Karpas-422 (cell line): ENCODE results near the gene SH2D3A. TPM values are rescaled to one million over a fixed set of nuclear protein-coding genes. Genes with fewer than 3 reads are reported as not detected.

Experiments used
- DNase-seq: peaks from one replicate; pipeline ENCODE4 v3.0.0-alpha.2; 2015
- H2AFZ ChIP-seq: fragments of 200-600 bp; sonication (generic); 2 replicates; pipeline ENCODE4 v1.6.1; 2014; ENCODE audit warnings: antibody characterized with exemption, low read length, mixed read lengths
- H3K27ac ChIP-seq: fragments of 200-600 bp; sonication (generic); 2 replicates; pipeline ENCODE4 v1.5.1; 2014; ENCODE audit warnings: mild to moderate bottlenecking, low read length, moderate library complexity
- H3K27me3 ChIP-seq: fragments of 200-600 bp; sonication (generic); 2 replicates; pipeline ENCODE4 v1.6.1; 2014; ENCODE audit warnings: low read length, mixed read lengths
- H3K36me3 ChIP-seq: fragments of 200-600 bp; sonication (generic); 2 replicates; pipeline ENCODE4 v1.6.1; 2014; ENCODE audit warnings: low read length, mixed read lengths; ENCODE audit not compliant: insufficient read depth
- H3K4me1 ChIP-seq: fragments of 200-600 bp; sonication (generic); 2 replicates; pipeline ENCODE4 v1.6.1; 2014; ENCODE audit warnings: mild to moderate bottlenecking, low read length, mixed read lengths
- H3K4me2 ChIP-seq: fragments of 200-600 bp; sonication (generic); 2 replicates; pipeline ENCODE4 v1.6.1; 2014; ENCODE audit warnings: low read length, low read depth, mild to moderate bottlenecking; ENCODE audit not compliant: poor library complexity, severe bottlenecking
- H3K4me3 ChIP-seq: fragments of 200-600 bp; sonication (generic); 2 replicates; pipeline ENCODE4 v1.5.1; 2014; ENCODE audit warnings: mild to moderate bottlenecking, antibody characterized with exemption, low read length, mixed read lengths
- H3K79me2 ChIP-seq: fragments of 200-600 bp; sonication (generic); 2 replicates; pipeline ENCODE4 v1.6.1; 2014; ENCODE audit warnings: mild to moderate bottlenecking, low read length, mixed read lengths
- H3K9ac ChIP-seq: fragments of 200-600 bp; sonication (generic); 2 replicates; pipeline ENCODE4 v1.6.0; 2014; ENCODE audit warnings: low read length
- H3K9me2 ChIP-seq: fragments of 200-600 bp; sonication (generic), shearing (Covaris generic); replicated peaks from 2 replicates; pipeline ENCODE4 v1.6.0; 2014; ENCODE audit warnings: mild to moderate bottlenecking, low read length, moderate library complexity; ENCODE audit not compliant: insufficient read depth
- H3K9me3 ChIP-seq: fragments of 300-700, 200-600 bp; sonication (generic); 2 replicates; pipeline ENCODE4 v1.6.1; 2014; ENCODE audit warnings: low read length, mixed read lengths
- H4K20me1 ChIP-seq: fragments of 200-600 bp; sonication (generic); 2 replicates; pipeline ENCODE4 v1.6.1; 2014; ENCODE audit warnings: mild to moderate bottlenecking, antibody characterized with exemption, low read length, low read depth; ENCODE audit not compliant: insufficient read depth
- total RNA-seq: library from RNA; depleted of rRNA; stranded (reverse); fragments of >200 nt; shearing (Covaris generic); gene quantifications from 2 replicates; pipeline ENCODE4 v1.2.3, GENCODE V29; 2014; ENCODE audit warnings: low replicate concordance; rRNA removed

The SH2D3A gene
- 3.3 and 18.9 TPM in 2 replicates for total RNA-seq

GRCh38 chr19:6767357-6768235 is at the start of gene SH2D3A:
SH2D3A (minus strand) TSS chr19:6767435; CDS start chr19:6763748, 3,687 bp downstream.
- H3K9me2 ChIP-seq, result no peaks in the 10 kb centered on the region
- H3K4me1 ChIP-seq, result peaks cover 30% of the 10 kb centered on the region
- H3K27ac ChIP-seq, result no peak within 1 kb of the TSS
- no peaks in the 10 kb centered on the region for H3K27me3 ChIP-seq
- peak; percentile 98 for DNase-seq
- H3K4me3 ChIP-seq, result peak within 1 kb of the TSS; percentile 78
- no peaks in the 10 kb centered on the region for H3K9me3 ChIP-seq
- peak within 1 kb of the TSS; percentile 95 for H2AFZ ChIP-seq
- H3K36me3 ChIP-seq, result no peaks in the 10 kb centered on the region
- H3K4me2 ChIP-seq, result peak within 1 kb of the TSS; percentile 95
- H4K20me1 ChIP-seq, result no peaks in the 10 kb centered on the region
- no peaks in the 10 kb centered on the region for H3K79me2 ChIP-seq
- H3K9ac ChIP-seq, result peak within 1 kb of the TSS; percentile 74

- H2AFZ ChIP-seq, result no peak overlapping the region
- H3K36me3 ChIP-seq, result peaks cover 10% of the 10 kb centered on the region
- peaks cover 94% of the 10 kb centered on the region for H3K79me2 ChIP-seq
- H3K9ac ChIP-seq, result no peak overlapping the region
- H3K4me2 ChIP-seq, result no peak overlapping the region
- no peak overlapping the region for H3K4me3 ChIP-seq
- no peaks in the 10 kb centered on the region for H3K9me2 ChIP-seq
- no peaks in the 10 kb centered on the region for H3K4me1 ChIP-seq
- H4K20me1 ChIP-seq, result no peaks in the 10 kb centered on the region
- H3K27ac ChIP-seq, result no peak overlapping the region
- H3K27me3 ChIP-seq, result no peaks in the 10 kb centered on the region
- peaks cover 7% of the 10 kb centered on the region; the same call in 1 of the 2 replicates for H3K9me3 ChIP-seq
- no peak for DNase-seq
Observed at GRCh38 chr19:6813659-6814058, 46.4 kb upstream of the SH2D3A start.

GRCh38 chr19:6812612-6813011 is 45.4 kb upstream of the SH2D3A start:
- no peaks in the 10 kb centered on the region for H4K20me1 ChIP-seq
- no peak overlapping the region for H3K9ac ChIP-seq
- peaks cover 10% of the 10 kb centered on the region for H3K36me3 ChIP-seq
- no peaks in the 10 kb centered on the region for H3K9me3 ChIP-seq
- H3K4me2 ChIP-seq, result no peak overlapping the region
- no peaks in the 10 kb centered on the region for H3K9me2 ChIP-seq
- H3K27me3 ChIP-seq, result no peaks in the 10 kb centered on the region
- no peak overlapping the region for H2AFZ ChIP-seq
- DNase-seq, result no peak
- H3K27ac ChIP-seq, result no peak overlapping the region
- H3K4me3 ChIP-seq, result no peak overlapping the region
- H3K79me2 ChIP-seq, result peaks cover 92% of the 10 kb centered on the region
- H3K4me1 ChIP-seq, result no peaks in the 10 kb centered on the region

GRCh38 chr19:6811906-6812305 is 44.7 kb upstream of the SH2D3A start:
- Histone ChIP-seq H2AFZ (no peak overlapping the region), H3K9me2 (no peaks in the 10 kb centered on the region), H3K4me2 (no peak overlapping the region), H4K20me1 (no peaks in the 10 kb centered on the region), H3K27me3 (no peaks in the 10 kb centered on the region), H3K79me2 (peaks cover 94% of the 10 kb centered on the region), H3K4me3 (no peak overlapping the region), H3K27ac (no peak overlapping the region), H3K9ac (no peak overlapping the region), H3K9me3 (no peaks in the 10 kb centered on the region), H3K4me1 (no peaks in the 10 kb centered on the region), H3K36me3 (peaks cover 10% of the 10 kb centered on the region)
- DNase-seq, result peak; percentile 59

- no peaks in the 10 kb centered on the region for H3K9me3 ChIP-seq
- DNase-seq, result no peak
- H3K79me2 ChIP-seq, result peaks cover 94% of the 10 kb centered on the region
- H3K4me2 ChIP-seq, result no peak overlapping the region
- no peak overlapping the region for H3K4me3 ChIP-seq
- no peaks in the 10 kb centered on the region for H3K4me1 ChIP-seq
- peaks cover 13% of the 10 kb centered on the region for H3K36me3 ChIP-seq
- no peaks in the 10 kb centered on the region for H3K27me3 ChIP-seq
- H2AFZ ChIP-seq, result no peak overlapping the region
- no peaks in the 10 kb centered on the region for H4K20me1 ChIP-seq
- no peak overlapping the region for H3K27ac ChIP-seq
- H3K9ac ChIP-seq, result no peak overlapping the region
- no peaks in the 10 kb centered on the region for H3K9me2 ChIP-seq
Observed at GRCh38 chr19:6811378-6811777, 44.1 kb upstream of the SH2D3A start.

GRCh38 chr19:6809262-6809661 is 42.0 kb upstream of the SH2D3A start:
- Histone ChIP-seq H3K79me2 (peaks cover 89% of the 10 kb centered on the region), H2AFZ (no peak overlapping the region), H4K20me1 (no peaks in the 10 kb centered on the region), H3K9ac (no peak overlapping the region), H3K27me3 (no peaks in the 10 kb centered on the region), H3K9me3 (no peaks in the 10 kb centered on the region), H3K36me3 (peaks cover 8% of the 10 kb centered on the region), H3K9me2 (no peaks in the 10 kb centered on the region), H3K27ac (no peak overlapping the region), H3K4me2 (no peak overlapping the region), H3K4me1 (no peaks in the 10 kb centered on the region), H3K4me3 (no peak overlapping the region)
- DNase-seq, result no peak

GRCh38 chr19:6808494-6808893 is 41.3 kb upstream of the SH2D3A start:
- no peaks in the 10 kb centered on the region for H3K9me2 ChIP-seq
- no peak overlapping the region for H3K4me2 ChIP-seq

GRCh38 chr19:6807291-6807690 is 40.1 kb upstream of the SH2D3A start:
- H3K4me1 ChIP-seq, result peaks cover 11% of the 10 kb centered on the region
- no peak overlapping the region for H3K27ac ChIP-seq
- H4K20me1 ChIP-seq, result no peaks in the 10 kb centered on the region
- no peak for DNase-seq
- no peaks in the 10 kb centered on the region for H3K9me2 ChIP-seq
- H3K9ac ChIP-seq, result no peak overlapping the region
- no peaks in the 10 kb centered on the region for H3K9me3 ChIP-seq
- H3K4me3 ChIP-seq, result no peak overlapping the region
- no peak overlapping the region for H2AFZ ChIP-seq
- H3K36me3 ChIP-seq, result peaks cover 11% of the 10 kb centered on the region
- no peak overlapping the region for H3K4me2 ChIP-seq
- no peaks in the 10 kb centered on the region for H3K27me3 ChIP-seq
- H3K79me2 ChIP-seq, result peaks cover 90% of the 10 kb centered on the region

More at GRCh38 chr19:6808494-6808893, 41.3 kb upstream of the SH2D3A start:
- H3K27ac ChIP-seq, result no peak overlapping the region
- H3K4me3 ChIP-seq, result no peak overlapping the region
- H3K9me3 ChIP-seq, result no peaks in the 10 kb centered on the region
- no peaks in the 10 kb centered on the region for H4K20me1 ChIP-seq
- no peak overlapping the region for H3K9ac ChIP-seq
- H3K36me3 ChIP-seq, result peaks cover 11% of the 10 kb centered on the region
- H2AFZ ChIP-seq, result no peak overlapping the region
- H3K27me3 ChIP-seq, result no peaks in the 10 kb centered on the region
- peaks cover 89% of the 10 kb centered on the region for H3K79me2 ChIP-seq
- H3K4me1 ChIP-seq, result no peaks in the 10 kb centered on the region
- DNase-seq, result no peak
